SK-N-SH (cell line): ENCODE measurements around the gene MPST. TPM values are rescaled to one million over a fixed set of nuclear protein-coding genes. Genes with fewer than 3 reads are reported as not detected.

Experiments
- CTCF ChIA-PET: fragments of 300-600, 350-600 bp; formaldehyde crosslinking; extraction: SDS; loops from one replicate; lab custom pipeline; 2021; lab: Yijun Ruan, JAX
- POLR2A ChIA-PET: fragments of 350-600 bp; sonication (Branson Sonifier 250); formaldehyde crosslinking; extraction: SDS; loops from one replicate; lab custom pipeline; 2020; ENCODE audit warnings: antibody characterized with exemption, inconsistent platforms; lab: Yijun Ruan, JAX
- DNase-seq: peaks from one replicate; pipeline ENCODE4 v3.0.0; 2012
- H2AFZ ChIP-seq: fragments of 200-600 bp; sonication (generic); 2 replicates; pipeline ENCODE4 v1.8.1; 2016; ENCODE audit warnings: antibody characterized with exemption, mild to moderate bottlenecking, low read depth
- H3F3A ChIP-seq: fragments of 200-600 bp; sonication (generic); replicated peaks from 2 replicates; pipeline ENCODE3; 2016; ENCODE audit warnings: antibody characterized with exemption, mild to moderate bottlenecking; ENCODE audit not compliant: insufficient read depth
- H3K27ac ChIP-seq, 2 experiments: fragments of 200-500 bp in 1 of 2; fragments of 200-600 bp in 1 of 2; sonication (Bioruptor generic) in 1 of 2; sonication (generic), shearing (Covaris generic) in 1 of 2; 2 replicates each; pipeline versions ENCODE4 v1.5.1 to v1.6.1; 2014 to 2016; ENCODE audit warnings: low read depth in 2 of 2, inconsistent platforms in 1 of 2, low read length in 1 of 2, mild to moderate bottlenecking in 1 of 2, mixed read lengths in 1 of 2
- H3K27me3 ChIP-seq: fragments of 200-600 bp; sonication (generic), shearing (Covaris generic); 2 replicates; pipeline ENCODE4 v1.6.1; 2016; ENCODE audit warnings: mixed run types; ENCODE audit not compliant: insufficient read depth
- H3K36me3 ChIP-seq, 2 experiments: fragments of 200-500 bp in 1 of 2; fragments of 200-600 bp in 1 of 2; sonication (Bioruptor generic) in 1 of 2; sonication (generic) in 1 of 2; replicated peaks in 1 of 2; 2 replicates each; pipeline versions ENCODE3 to v1.5.1; 2014 to 2016; ENCODE audit warnings: low read length in 1 of 2, mild to moderate bottlenecking in 1 of 2; ENCODE audit not compliant: insufficient read depth in 2 of 2, control insufficient read depth in 1 of 2
- H3K4me1 ChIP-seq, 2 experiments: fragments of 200-500 bp in 1 of 2; fragments of 200-600 bp in 1 of 2; sonication (Bioruptor generic) in 1 of 2; sonication (generic), shearing (Covaris generic) in 1 of 2; 2 replicates each; pipeline versions ENCODE4 v1.5.1 to v1.6.1; 2014 to 2016; ENCODE audit warnings: low read depth in 1 of 2, low read length in 1 of 2, mixed run types in 1 of 2; ENCODE audit not compliant: insufficient read depth in 2 of 2, control insufficient read depth in 1 of 2
- H3K4me2 ChIP-seq: fragments of 200-600 bp; sonication (generic), shearing (Covaris generic); 2 replicates; pipeline ENCODE4 v1.6.1; 2017; ENCODE audit warnings: mixed run types
- H3K4me3 ChIP-seq, 2 experiments: fragments of 200-500 bp in 1 of 2; fragments of 200-600 bp in 1 of 2; sonication (Bioruptor generic) in 1 of 2; sonication (generic), shearing (Covaris generic) in 1 of 2; 2 replicates each; pipeline versions ENCODE4 v1.5.1 to v1.8.1; 2014 to 2016; ENCODE audit warnings: low read depth in 2 of 2, inconsistent platforms in 1 of 2, low read length in 1 of 2, mild to moderate bottlenecking in 1 of 2, mixed read lengths in 1 of 2, moderate library complexity in 1 of 2
- H3K79me2 ChIP-seq: fragments of 200-600 bp; sonication (generic); 2 replicates; pipeline ENCODE4 v1.8.1; 2017; ENCODE audit warnings: mild to moderate bottlenecking; ENCODE audit not compliant: insufficient read depth
- H3K9ac ChIP-seq: fragments of 200-600 bp; sonication (generic); 2 replicates; pipeline ENCODE4 v1.6.1; 2017; ENCODE audit warnings: mixed run types
- H3K9me2 ChIP-seq: fragments of 200-600 bp; sonication (generic); 2 replicates; pipeline ENCODE4 v1.6.1; 2017; ENCODE audit warnings: mixed run types
- H3K9me3 ChIP-seq: fragments of 200-600 bp; sonication (generic); 2 replicates; pipeline ENCODE4 v1.6.1; 2017; ENCODE audit warnings: mixed run types, mild to moderate bottlenecking, moderate library complexity
- H4K20me1 ChIP-seq: fragments of 200-600 bp; sonication (generic); 2 replicates; pipeline ENCODE4 v1.6.1; 2017; ENCODE audit warnings: mild to moderate bottlenecking, mixed run types; ENCODE audit not compliant: insufficient read depth
- CHD2 ChIP-seq: fragments of 150-350 bp; IDR thresholded peaks from 2 replicates; pipeline ENCODE4 v1.6.1; 2018; ENCODE audit warnings: low read length; ENCODE audit not compliant: partially characterized antibody
- CTCF ChIP-seq: fragments of 200-600 bp; sonication (generic); IDR thresholded peaks from 2 replicates; pipeline ENCODE4 v1.6.1; 2017; ENCODE audit warnings: antibody characterized with exemption, mild to moderate bottlenecking, moderate library complexity
- FOXM1 ChIP-seq: IDR thresholded peaks from 2 replicates; pipeline ENCODE4 v1.4.0; 2012; ENCODE audit warnings: low read depth, mild to moderate bottlenecking
- JUND ChIP-seq: IDR thresholded peaks from 2 replicates; pipeline ENCODE4 v1.4.0; 2012
- POLR2AphosphoS5 ChIP-seq: IDR thresholded peaks from 2 replicates; pipeline ENCODE4 v1.6.1; 2012; ENCODE audit warnings: low read depth, low read length
- RAD21 ChIP-seq: IDR thresholded peaks from 2 replicates; pipeline ENCODE4 v1.6.1; 2012; ENCODE audit warnings: mild to moderate bottlenecking, low read length
- RFX5 ChIP-seq: IDR thresholded peaks from 2 replicates; pipeline ENCODE4 v1.6.1; 2012; ENCODE audit warnings: mild to moderate bottlenecking, improper control_type of control experiment, low read length
- SMC3 ChIP-seq: IDR thresholded peaks from 2 replicates; pipeline ENCODE4 v1.6.1; 2012; ENCODE audit warnings: low read depth, low read length, improper control_type of control experiment
- YY1 ChIP-seq: IDR thresholded peaks from 2 replicates; pipeline ENCODE4 v1.4.0; 2012; ENCODE audit warnings: low read depth, mild to moderate bottlenecking
- ZBTB33 ChIP-seq: IDR thresholded peaks from 2 replicates; pipeline ENCODE4 v1.4.0; 2012; ENCODE audit warnings: low read depth, borderline replicate concordance
- WGBS: methylation state at CpG from one replicate; pipeline ENCODE4 v1.1.6; 2017; ENCODE audit warnings: low lambda C conversion rate; 5-methylcytosine and 5-hydroxymethylcytosine counted together
- polyA plus RNA-seq, 3 experiments: library from polyadenylated mRNA; depleted of rRNA; stranded (reverse); fragments of >200 nt; gene quantifications; 2 replicates each; pipeline ENCODE4 v1.2.3, GENCODE V29; 2012
- TF ChIP-seq, protein P1 (sequence below): IDR thresholded peaks from 2 replicates; pipeline ENCODE4 v1.6.1; 2012; ENCODE audit warnings: mild to moderate bottlenecking, low read depth, low read length, moderate library complexity
- TF ChIP-seq, protein P2 (sequence below): IDR thresholded peaks from 2 replicates; pipeline ENCODE4 v1.4.0; 2012; ENCODE audit warnings: low read depth
- TF ChIP-seq, protein P3 (sequence below): fragments of 150-350 bp; IDR thresholded peaks from 2 replicates; pipeline ENCODE4 v1.6.1; 2017; ENCODE audit warnings: antibody characterized with exemption, low read length, low read depth, borderline replicate concordance

Gene MPST
- polyA plus RNA-seq, 1 of the 3 experiments (the other 2 are of a cell fraction) = 60.4 TPM

DNA sequence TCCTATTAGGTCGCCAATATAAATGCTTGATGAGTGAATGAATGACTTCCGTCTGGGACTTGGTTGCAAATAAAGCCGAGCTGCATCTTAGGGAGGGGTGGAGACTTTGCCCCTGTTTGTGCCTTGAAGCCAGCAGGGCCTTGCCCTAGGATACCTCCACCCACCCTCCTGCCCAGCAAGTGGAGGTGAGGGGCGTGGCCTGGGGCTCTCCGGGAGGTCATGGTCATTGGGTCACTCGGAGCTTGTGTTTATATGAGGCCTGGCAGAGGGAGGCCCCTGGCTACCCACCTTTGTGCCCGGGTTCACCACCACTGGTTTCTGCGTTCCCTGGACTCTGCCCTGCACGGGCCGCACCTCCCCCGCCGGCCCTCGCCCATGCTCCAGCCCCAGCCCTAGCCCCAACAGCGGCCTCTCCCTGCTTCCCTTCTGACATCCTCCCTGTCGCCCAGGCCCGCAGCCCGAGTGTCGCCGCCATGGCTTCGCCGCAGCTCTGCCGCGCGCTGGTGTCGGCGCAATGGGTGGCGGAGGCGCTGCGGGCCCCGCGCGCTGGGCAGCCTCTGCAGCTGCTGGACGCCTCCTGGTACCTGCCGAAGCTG is 4.3 kb downstream of the MPST start:
- Histone ChIP-seq H4K20me1 (no peaks in the 10 kb centered on the region), H3K9me3 (no peaks in the 10 kb centered on the region)
- WGBS = 96% methylated on average over 27 of the region's 34 CpGs

DNA sequence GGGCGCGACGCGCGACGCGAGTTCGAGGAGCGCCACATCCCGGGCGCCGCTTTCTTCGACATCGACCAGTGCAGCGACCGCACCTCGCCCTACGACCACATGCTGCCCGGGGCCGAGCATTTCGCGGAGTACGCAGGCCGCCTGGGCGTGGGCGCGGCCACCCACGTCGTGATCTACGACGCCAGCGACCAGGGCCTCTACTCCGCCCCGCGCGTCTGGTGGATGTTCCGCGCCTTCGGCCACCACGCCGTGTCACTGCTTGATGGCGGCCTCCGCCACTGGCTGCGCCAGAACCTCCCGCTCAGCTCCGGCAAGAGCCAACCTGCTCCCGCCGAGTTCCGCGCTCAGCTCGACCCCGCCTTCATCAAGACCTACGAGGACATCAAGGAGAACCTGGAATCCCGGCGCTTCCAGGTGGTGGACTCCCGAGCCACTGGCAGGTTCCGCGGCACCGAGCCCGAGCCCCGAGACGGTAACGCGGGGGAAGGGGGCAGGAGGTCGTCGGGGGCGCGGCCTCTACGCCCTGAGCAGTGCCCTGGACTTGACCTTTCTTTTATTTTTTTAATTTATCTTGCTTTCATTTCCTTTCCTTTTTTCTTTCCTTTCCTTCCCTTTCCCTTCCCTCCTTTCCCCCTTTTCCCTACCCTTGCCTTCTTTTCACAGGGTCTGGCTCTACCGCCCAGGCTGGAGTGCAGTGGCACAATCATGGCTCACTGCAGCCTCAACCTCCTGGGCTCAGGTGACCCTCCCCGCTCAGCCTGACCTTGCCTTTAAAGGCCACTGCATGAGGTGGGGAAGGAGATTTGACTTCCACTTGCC is 5.0 kb downstream of the MPST start:
- Histone ChIP-seq H3K4me2 (no peak overlapping the region), H3F3A (no peaks in the 10 kb centered on the region), H3K9ac (no peak overlapping the region), H3K36me3 (peaks cover 6 to 36% of the 10 kb centered on the region in 2 experiments), H3K9me2 (no peaks in the 10 kb centered on the region), H4K20me1 (no peaks in the 10 kb centered on the region), H3K79me2 (peaks cover 35% of the 10 kb centered on the region), H3K27ac (no peak overlapping the region), H3K9me3 (no peaks in the 10 kb centered on the region), H3K4me1 (peaks cover 6 to 12% of the 10 kb centered on the region in 2 experiments; a peak in 2 of 4 replicates), H3K4me3 (no peak overlapping the region), H2AFZ (no peak overlapping the region), H3K27me3 (no peaks in the 10 kb centered on the region)
- 97% methylated on average over 70 of the region's 71 CpGs for WGBS
- CTCF ChIA-PET = interaction anchor here (0.6 to 4.1 kb wide), 2 partner anchors 16 to 18 kb away, joined by 3 to 18 read pairs; no protein-coding TSS in a partner anchor
- POLR2A ChIA-PET = no interaction called here
- no peak for DNase-seq
- no peak for TF ChIP-seq FOXM1
- TF ChIP-seq, protein P1, sequence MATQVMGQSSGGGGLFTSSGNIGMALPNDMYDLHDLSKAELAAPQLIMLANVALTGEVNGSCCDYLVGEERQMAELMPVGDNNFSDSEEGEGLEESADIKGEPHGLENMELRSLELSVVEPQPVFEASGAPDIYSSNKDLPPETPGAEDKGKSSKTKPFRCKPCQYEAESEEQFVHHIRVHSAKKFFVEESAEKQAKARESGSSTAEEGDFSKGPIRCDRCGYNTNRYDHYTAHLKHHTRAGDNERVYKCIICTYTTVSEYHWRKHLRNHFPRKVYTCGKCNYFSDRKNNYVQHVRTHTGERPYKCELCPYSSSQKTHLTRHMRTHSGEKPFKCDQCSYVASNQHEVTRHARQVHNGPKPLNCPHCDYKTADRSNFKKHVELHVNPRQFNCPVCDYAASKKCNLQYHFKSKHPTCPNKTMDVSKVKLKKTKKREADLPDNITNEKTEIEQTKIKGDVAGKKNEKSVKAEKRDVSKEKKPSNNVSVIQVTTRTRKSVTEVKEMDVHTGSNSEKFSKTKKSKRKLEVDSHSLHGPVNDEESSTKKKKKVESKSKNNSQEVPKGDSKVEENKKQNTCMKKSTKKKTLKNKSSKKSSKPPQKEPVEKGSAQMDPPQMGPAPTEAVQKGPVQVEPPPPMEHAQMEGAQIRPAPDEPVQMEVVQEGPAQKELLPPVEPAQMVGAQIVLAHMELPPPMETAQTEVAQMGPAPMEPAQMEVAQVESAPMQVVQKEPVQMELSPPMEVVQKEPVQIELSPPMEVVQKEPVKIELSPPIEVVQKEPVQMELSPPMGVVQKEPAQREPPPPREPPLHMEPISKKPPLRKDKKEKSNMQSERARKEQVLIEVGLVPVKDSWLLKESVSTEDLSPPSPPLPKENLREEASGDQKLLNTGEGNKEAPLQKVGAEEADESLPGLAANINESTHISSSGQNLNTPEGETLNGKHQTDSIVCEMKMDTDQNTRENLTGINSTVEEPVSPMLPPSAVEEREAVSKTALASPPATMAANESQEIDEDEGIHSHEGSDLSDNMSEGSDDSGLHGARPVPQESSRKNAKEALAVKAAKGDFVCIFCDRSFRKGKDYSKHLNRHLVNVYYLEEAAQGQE = no peak
- no peak for TF ChIP-seq JUND
- TF ChIP-seq, protein P2, sequence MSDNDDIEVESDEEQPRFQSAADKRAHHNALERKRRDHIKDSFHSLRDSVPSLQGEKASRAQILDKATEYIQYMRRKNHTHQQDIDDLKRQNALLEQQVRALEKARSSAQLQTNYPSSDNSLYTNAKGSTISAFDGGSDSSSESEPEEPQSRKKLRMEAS = no peak
- no peak for TF ChIP-seq YY1
- no peak for TF ChIP-seq RFX5
- no peak for TF ChIP-seq CTCF
- TF ChIP-seq SMC3 = no peak
- TF ChIP-seq, protein P3, sequence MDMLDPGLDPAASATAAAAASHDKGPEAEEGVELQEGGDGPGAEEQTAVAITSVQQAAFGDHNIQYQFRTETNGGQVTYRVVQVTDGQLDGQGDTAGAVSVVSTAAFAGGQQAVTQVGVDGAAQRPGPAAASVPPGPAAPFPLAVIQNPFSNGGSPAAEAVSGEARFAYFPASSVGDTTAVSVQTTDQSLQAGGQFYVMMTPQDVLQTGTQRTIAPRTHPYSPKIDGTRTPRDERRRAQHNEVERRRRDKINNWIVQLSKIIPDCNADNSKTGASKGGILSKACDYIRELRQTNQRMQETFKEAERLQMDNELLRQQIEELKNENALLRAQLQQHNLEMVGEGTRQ = no peak

More for the DNA sequence above, 4.3 kb downstream of the MPST start:
- Histone ChIP-seq H2AFZ (no peak overlapping the region), H3K9ac (no peak overlapping the region), H3K9me2 (no peaks in the 10 kb centered on the region), H3K27me3 (no peaks in the 10 kb centered on the region), H3F3A (no peaks in the 10 kb centered on the region), H3K79me2 (peaks cover 35% of the 10 kb centered on the region), H3K4me1 (peaks cover 6 to 12% of the 10 kb centered on the region in 2 experiments; a peak in 2 of 4 replicates), H3K27ac (no peak overlapping the region), H3K4me2 (no peak overlapping the region), H3K4me3 (no peak overlapping the region), H3K36me3 (peaks cover 6 to 32% of the 10 kb centered on the region in 2 experiments)
- ChIA-PET CTCF (interaction anchor here (0.8 to 4.1 kb wide), 5 partner anchors 8 to 80 kb away, joined by 3 to 18 read pairs (median 3); no protein-coding TSS in a partner anchor), POLR2A (no interaction called here)
- TF ChIP-seq POLR2AphosphoS5 = no peak
- TF ChIP-seq, protein P2 = no peak
- no peak for TF ChIP-seq SMC3
- TF ChIP-seq ZBTB33 = no peak
- no peak for TF ChIP-seq CHD2
- TF ChIP-seq RAD21 = no peak
- no peak for DNase-seq
